Measurements from ENCODE around the gene OR11H7.

DNA sequence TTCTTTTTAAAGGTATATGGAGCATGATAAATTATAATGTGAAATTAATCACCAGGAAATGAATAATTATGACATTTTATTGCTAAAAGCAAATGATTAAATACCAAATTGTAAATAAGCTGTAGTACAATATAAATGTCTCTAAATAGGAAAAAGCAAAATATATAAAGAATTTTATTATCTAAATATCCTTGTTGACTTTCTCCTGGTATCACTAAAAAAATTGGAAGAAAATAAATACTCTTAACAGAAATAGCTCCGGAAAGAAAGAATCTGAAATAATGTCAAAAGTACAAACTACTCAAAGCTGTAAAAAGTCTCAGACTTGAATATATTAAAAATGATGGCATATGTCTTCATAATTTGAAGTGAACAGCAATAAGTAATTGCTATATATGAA, at the start of gene OR11H7:
- TF ChIP-seq, protein P1, sequence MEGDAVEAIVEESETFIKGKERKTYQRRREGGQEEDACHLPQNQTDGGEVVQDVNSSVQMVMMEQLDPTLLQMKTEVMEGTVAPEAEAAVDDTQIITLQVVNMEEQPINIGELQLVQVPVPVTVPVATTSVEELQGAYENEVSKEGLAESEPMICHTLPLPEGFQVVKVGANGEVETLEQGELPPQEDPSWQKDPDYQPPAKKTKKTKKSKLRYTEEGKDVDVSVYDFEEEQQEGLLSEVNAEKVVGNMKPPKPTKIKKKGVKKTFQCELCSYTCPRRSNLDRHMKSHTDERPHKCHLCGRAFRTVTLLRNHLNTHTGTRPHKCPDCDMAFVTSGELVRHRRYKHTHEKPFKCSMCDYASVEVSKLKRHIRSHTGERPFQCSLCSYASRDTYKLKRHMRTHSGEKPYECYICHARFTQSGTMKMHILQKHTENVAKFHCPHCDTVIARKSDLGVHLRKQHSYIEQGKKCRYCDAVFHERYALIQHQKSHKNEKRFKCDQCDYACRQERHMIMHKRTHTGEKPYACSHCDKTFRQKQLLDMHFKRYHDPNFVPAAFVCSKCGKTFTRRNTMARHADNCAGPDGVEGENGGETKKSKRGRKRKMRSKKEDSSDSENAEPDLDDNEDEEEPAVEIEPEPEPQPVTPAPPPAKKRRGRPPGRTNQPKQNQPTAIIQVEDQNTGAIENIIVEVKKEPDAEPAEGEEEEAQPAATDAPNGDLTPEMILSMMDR (IDR thresholded peaks at IDR 0.05; ENCODE audit: low read length): no peak
- TF ChIP-seq EZH2 (optimal IDR thresholded peaks at IDR 0.05; ENCODE audit: low read depth, low read length) (no peak), EZH2phosphoT487 (IDR thresholded peaks at IDR 0.05; ENCODE audit: low read length) (no peak)
